Measurements from ENCODE around the gene THBS3.
"Not testable (repeated sequence)": the region's sequence is repeated elsewhere in the genome, so short reads cannot be mapped to it uniquely, and the experiment has no call there.

Gene THBS3

DNA sequence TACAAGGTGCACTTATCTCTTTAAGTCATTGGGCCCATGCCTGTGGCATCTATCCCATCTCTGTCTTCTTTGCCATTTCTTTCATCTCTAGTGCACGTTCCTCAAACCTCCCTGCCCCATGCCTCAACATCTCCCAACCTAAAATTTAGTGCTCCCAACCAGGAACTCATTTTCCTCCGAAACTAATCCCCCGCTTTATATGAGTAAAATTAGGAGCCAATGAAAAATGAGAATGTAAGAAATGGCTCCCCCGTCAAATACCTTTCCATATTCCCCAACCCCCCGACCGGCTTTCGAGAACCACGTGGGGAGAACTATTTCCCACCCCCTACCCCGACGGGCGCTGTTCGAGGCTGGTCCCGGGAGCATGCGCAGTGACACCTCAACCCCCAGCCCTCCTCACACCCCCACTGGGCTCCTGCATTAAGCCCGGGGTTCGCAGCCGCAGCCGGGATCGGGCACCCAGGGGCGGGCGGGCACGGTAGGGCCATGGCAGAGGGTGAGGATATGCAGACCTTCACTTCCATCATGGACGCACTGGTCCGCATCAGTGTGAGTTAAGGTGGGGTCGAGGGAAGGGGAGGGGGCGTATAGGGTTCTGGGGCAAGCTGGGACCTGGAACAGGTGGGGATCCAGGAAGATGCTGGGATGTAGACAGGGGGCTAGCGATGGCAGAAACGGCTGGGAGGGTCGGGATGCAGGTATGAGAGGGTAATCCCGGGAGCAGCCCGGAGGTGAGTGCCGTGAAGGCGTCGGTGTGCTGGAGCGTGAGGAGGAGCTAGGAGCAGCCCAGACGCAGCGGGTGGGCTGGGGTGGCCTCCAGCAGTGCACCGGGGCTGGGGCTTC is 34.0 kb downstream of the THBS3 start, which contains the start of gene TRIM46:
Gene TRIM46, plus strand, starts transcription at position 372 of the 846 bp plus-strand sequence. Its CDS starts 118 bp downstream, at position 490.
- DNase-seq (ENCODE audit: low read depth in 2 of 2) = peak; percentile 69 to 71

- DNase-seq (ENCODE audit: low read depth in 2 of 2) = peak; percentile 92
Measured at GRCh38 chr1:155172732-155173477, 34.8 kb downstream of the THBS3 start, which contains the start of gene KRTCAP2. KRTCAP2 (minus strand) TSS chr1:155173304; CDS start chr1:155173224, 80 bp downstream.

- no peak for DNase-seq (ENCODE audit: low read depth in 2 of 2)
Measured at GRCh38 chr1:155171836-155172731, 35.6 kb downstream of the THBS3 start.

DNA sequence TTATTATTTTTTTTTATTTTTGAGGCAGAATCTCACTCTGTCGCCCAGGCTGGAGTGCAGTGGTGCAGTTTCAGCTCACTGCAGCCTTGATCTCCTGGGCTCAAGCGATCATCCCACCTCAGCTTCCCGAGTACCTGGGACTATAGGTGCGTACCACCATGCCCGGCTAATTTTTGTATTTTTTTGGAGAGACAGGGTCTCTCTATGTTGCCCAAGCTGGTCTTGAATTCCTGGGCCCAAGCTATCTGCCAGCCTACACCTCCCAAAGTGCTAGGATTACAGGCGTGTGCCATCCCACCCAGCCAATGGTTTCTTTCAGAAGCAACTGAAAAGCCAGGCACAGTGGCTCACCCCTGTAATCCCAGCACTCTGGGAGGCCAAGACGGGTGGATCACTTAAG is 36.9 kb downstream of the THBS3 start:
- DNase-seq (ENCODE audit: low read depth in 2 of 2) = no peak

DNA sequence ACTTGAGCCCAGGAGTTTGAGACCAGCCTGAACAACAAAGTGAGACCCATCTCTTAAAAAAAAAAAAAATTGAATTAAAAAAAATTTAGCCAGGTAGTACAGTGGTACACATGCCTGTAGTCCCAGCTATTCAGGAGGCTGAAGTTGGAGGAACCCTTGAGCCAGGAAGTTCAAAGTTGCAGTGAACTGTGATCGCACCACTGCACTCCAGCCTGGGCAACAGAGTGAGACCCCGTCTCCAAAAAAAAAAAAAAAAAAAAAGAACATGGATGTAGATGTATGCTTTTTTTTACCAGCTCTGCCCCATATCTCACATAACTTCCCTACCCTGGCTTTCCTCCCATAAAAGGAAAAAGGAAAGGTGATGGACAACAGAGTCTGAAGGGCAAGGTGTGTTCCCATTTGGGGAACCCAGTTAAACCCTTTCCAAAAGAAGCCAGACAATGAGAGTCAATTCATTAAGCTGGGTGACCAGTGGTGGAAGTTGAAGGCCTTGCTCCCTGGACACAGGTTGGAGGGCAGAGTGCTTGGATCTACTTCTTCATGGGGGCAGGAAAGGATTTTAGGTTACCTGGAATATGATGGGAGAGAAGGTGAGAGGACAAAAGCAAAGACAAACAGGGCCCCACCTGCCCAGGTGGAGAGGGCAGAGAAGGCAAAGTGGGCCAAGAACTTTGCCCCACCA is 37.5 kb downstream of the THBS3 start:
- no peak for DNase-seq (ENCODE audit: low read depth in 2 of 2)

GRCh38 chr1:155169541-155169940 is 38.2 kb downstream of the THBS3 start:
- DNase-seq (ENCODE audit: low read depth in 2 of 2) = no peak

DNA sequence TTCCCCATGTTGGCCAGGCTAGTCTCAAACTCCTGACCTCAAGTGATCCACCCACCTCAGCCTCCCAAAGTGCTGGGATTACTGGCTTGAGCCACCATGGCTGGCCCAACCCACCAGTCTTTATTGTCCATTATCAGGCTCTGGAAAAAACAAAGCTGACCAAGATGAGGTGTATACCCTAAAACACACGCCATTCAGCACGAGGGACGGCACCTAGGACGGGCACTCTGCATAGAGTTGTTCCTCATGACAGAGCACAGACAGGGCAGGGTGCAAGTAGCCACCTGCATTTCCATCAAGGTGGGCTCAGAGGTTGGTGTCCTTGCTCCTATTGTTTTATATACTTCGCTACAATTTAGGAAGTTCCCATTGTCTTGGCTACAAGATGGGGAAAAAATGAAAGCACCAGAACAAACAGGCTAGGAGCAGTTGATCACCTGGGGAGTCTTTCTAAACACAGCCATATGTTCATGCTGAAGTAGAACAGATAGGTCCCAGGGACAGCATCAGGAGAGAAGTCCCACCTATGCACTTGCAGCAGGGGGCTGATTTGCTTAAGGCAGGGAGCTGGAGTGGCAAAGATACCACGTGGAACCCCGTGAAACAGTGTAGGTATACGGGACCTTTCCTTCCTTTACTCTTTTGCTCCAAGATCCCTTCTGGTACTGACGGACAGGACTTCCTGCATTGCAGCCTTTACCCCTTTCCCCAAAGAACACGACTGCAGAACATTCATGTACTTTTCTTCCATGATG is 39.1 kb downstream of the THBS3 start:
- DNase-seq (ENCODE audit: low read depth in 2 of 2) = no peak

- DNase-seq (ENCODE audit: low read depth in 2 of 2) = not testable (repeated sequence)
Measured at GRCh38 chr1:155168105-155168445, 39.6 kb downstream of the THBS3 start.

- peak; percentile 82 to 83 for DNase-seq (ENCODE audit: low read depth in 2 of 2)
Measured at GRCh38 chr1:155167166-155168104, 40.3 kb downstream of the THBS3 start.

- DNase-seq (ENCODE audit: low read depth in 2 of 2) = no peak
Measured at GRCh38 chr1:155166471-155167165, 41.1 kb downstream of the THBS3 start.

DNA sequence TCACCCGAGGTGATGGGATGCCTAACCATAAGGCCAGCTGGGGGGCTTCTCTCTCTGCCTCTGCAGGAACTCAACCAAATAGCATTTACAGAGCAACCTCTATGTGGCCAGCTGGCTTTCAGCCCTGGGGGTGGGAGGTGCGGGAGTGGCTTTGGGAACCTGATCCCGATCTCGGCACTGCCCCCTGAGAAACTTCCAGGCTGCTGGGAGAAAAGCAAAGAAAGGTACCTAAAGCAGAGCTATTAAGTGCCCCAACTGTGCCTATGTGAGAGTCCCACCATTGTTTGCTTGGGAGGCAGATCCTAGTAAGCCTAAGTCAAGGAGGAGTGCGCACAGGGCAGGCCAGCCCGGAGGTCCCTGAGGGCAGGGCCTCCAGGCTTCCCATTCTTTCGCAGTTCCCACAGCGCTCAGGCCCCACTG is 41.6 kb downstream of the THBS3 start:
- DNase-seq (ENCODE audit: low read depth in 2 of 2) = no peak

DNA sequence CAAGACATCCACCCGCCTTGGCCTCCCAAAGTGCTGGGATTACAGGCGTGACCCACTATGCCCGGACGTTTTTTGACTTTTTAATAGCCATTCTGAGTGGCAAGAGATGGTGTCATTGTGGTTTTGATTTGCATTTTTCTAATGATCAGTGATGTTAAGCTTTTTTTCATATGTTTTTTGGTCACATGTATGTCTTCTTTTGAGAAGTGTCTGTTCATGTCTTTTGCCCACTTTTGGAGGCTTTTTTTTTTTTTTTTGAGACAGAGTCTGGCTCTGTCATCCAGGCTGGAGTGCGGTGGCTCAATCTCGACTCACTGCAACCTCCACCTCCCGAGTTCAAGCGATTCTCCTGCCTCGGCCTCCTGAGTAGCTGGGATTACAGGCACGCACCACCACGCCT is 43.1 kb downstream of the THBS3 start:
- not testable (repeated sequence) for DNase-seq (ENCODE audit: low read depth in 2 of 2)

DNA sequence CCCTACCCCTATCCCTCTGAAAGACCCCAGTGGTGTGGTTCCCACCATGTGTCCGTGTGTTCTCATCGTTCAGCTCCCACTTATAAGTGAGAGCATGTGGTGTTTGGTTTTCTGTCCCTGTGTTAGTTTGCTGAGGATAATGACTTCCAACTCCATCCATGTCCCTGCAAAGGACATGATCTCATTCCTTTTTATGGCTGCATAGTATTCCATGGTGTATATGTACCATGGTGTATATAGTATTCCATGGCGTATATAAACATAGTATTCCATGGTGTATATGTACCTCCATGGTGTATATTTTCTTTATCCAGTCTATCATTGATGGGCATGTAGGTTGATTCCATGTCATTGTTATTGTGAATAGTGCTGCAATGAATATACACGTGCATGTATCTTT is 43.9 kb downstream of the THBS3 start:
- not testable (repeated sequence) for DNase-seq (ENCODE audit: low read depth in 2 of 2)

GRCh38 chr1:155162631-155163030 is 45.1 kb downstream of the THBS3 start:
- not testable (repeated sequence) for DNase-seq (ENCODE audit: low read depth in 2 of 2)

- DNase-seq (ENCODE audit: low read depth in 2 of 2) = no peak
Measured at GRCh38 chr1:155160128-155160527, 47.6 kb downstream of the THBS3 start.

GRCh38 chr1:155158991-155159390 is 48.7 kb downstream of the THBS3 start:
- no peak for DNase-seq (ENCODE audit: low read depth in 2 of 2)

- not testable (repeated sequence) for DNase-seq (ENCODE audit: low read depth in 2 of 2)
Measured at GRCh38 chr1:155155996-155156643, 51.6 kb downstream of the THBS3 start.
